K562 (cell line): ENCODE data around the gene SLC34A3. TPM values are rescaled to one million over a fixed set of nuclear protein-coding genes. Genes with fewer than 3 reads are reported as not detected.

Experiments used
- ATF1 ChIP-seq, 2 experiments: fragments of 450-650 bp in 1 of 2; IDR thresholded peaks; 2 replicates each; pipeline ENCODE4 v1.6.1; 2016; ENCODE audit warnings: missing compliant biosample characterization in 1 of 2, missing genetic modification characterization in 1 of 2
- ERF ChIP-seq: fragments of 450-650 bp; formaldehyde crosslinking; IDR thresholded peaks from 2 replicates; pipeline ENCODE4 v1.4.0; 2020; ENCODE audit warnings: mild to moderate bottlenecking, mixed read lengths
- ETV5 ChIP-seq: sonication (generic); formaldehyde crosslinking; IDR thresholded peaks from 2 replicates; pipeline ENCODE4 v1.4.0; 2020; ENCODE audit warnings: low read depth, mild to moderate bottlenecking, missing genetic modification reagents
- HDAC1 ChIP-seq, 2 experiments: fragments of 450-650 bp; IDR thresholded peaks; 2 replicates each; pipeline ENCODE4 v1.6.1; 2016 to 2017; ENCODE audit warnings: inconsistent platforms in 1 of 2, mild to moderate bottlenecking in 1 of 2, moderate library complexity in 1 of 2
- HOXB6 ChIP-seq: fragments of 250-450 bp; sonication (Bioruptor Pico); IDR thresholded peaks from 2 replicates; pipeline ENCODE4 v1.5.1; 2022; ENCODE audit warnings: mild to moderate bottlenecking, borderline replicate concordance
- ILK ChIP-seq: fragments of 450-650 bp; IDR thresholded peaks from 2 replicates; pipeline ENCODE4 v1.6.1; 2016; ENCODE audit warnings: missing genetic modification characterization, low read depth, mild to moderate bottlenecking, missing compliant biosample characterization, moderate library complexity, borderline replicate concordance
- KDM4B ChIP-seq, 2 experiments: fragments of 450-650 bp in 1 of 2; sonication (generic) in 1 of 2; IDR thresholded peaks; 2 replicates each; pipeline ENCODE4 v1.6.1; 2016 to 2017; ENCODE audit warnings: borderline replicate concordance in 2 of 2, antibody characterized with exemption in 1 of 2, low read depth in 1 of 2, mild to moderate bottlenecking in 1 of 2
- MBD1 ChIP-seq: fragments of 250-450 bp; sonication (Bioruptor Pico); IDR thresholded peaks from 2 replicates; pipeline ENCODE4 v1.8.0; 2022; ENCODE audit warnings: inconsistent platforms
- MGA ChIP-seq: fragments of 450-650 bp; IDR thresholded peaks from 2 replicates; pipeline ENCODE4 v1.6.1; 2016; ENCODE audit warnings: mild to moderate bottlenecking, moderate library complexity
- NCOA1 ChIP-seq: fragments of 450-650 bp; IDR thresholded peaks from 2 replicates; pipeline ENCODE4 v1.6.1; 2016; ENCODE audit warnings: low read depth
- PHTF2 ChIP-seq: fragments of 250-450 bp; sonication (Bioruptor Pico); IDR thresholded peaks from 2 replicates; pipeline ENCODE4 v1.5.0; 2021; ENCODE audit warnings: mild to moderate bottlenecking
- TSC22D4 ChIP-seq: fragments of 450-650 bp; IDR thresholded peaks from 2 replicates; pipeline ENCODE4 v1.6.1; 2016; ENCODE audit warnings: missing genetic modification characterization, missing biosample characterization, control low read depth
- ZNF146 ChIP-seq: IDR thresholded peaks from one replicate; pipeline ENCODE4 v1.6.1; 2018; ENCODE audit warnings: missing compliant biosample characterization; ENCODE audit not compliant: unreplicated experiment
- ZNF507 ChIP-seq: conservative IDR thresholded peaks from 2 replicates; pipeline ENCODE4 v1.6.1; 2017; ENCODE audit warnings: missing genetic modification characterization, missing compliant biosample characterization
- polyA plus RNA-seq, 8 experiments: library from polyadenylated mRNA; depleted of rRNA in 4 of 8; stranded (reverse) in 5 of 8; unstranded in 3 of 8; fragments of >200 nt; fragmentation: Nextera tagmentation in 2 of 8; fragmentation: Illumina TruSeq in 1 of 8; extraction: Ambion mirVana in 2 of 8; extraction: Trizol in 1 of 8; gene quantifications; 2 replicates each; pipeline versions ENCODE4 v1.2.1 to v1.2.3, GENCODE V29; 2011 to 2014; ENCODE audit warnings: inconsistent platforms in 1 of 8, missing spikeins in 1 of 8
- total RNA-seq, 7 experiments: library from RNA; depleted of rRNA in 6 of 7; stranded (reverse); fragments of >200 nt in 6 of 7; fragmentation: Illumina TruSeq in 2 of 7; extraction: Trizol in 2 of 7; gene quantifications; 2 replicates each; pipeline versions ENCODE4 v1.2.1 to v1.2.3, GENCODE V29; 2011 to 2021; ENCODE audit warnings: low replicate concordance in 1 of 7

SLC34A3 gene
- total and polyA plus RNA-seq, 9 of the 15 experiments (the other 6 are each of a cell fraction or from before 2014, with no cell fraction given): not detected

- no peak for TF ChIP-seq MBD1 (CRISPR knock-in tag)
- TF ChIP-seq ETV5 (CRISPR knock-in tag): peak; percentile 57; the same call in 1 of the 2 replicates
- TF ChIP-seq TSC22D4 (tag): no peak
- no peak for TF ChIP-seq ILK (tag)
- peak; percentile 19; the same call in 1 of the 2 replicates for TF ChIP-seq NCOA1
- TF ChIP-seq HDAC1 (IDR thresholded peaks at IDR 0.05): peak in 1 of 2 experiments; percentile 67; a peak in 2 of 4 replicates
- no peak for TF ChIP-seq ERF (CRISPR knock-in tag)
- no peak for TF ChIP-seq HOXB6 (CRISPR knock-in tag)
- peak; percentile 44 for TF ChIP-seq MGA
- no peak for TF ChIP-seq KDM4B (IDR thresholded peaks at IDR 0.05; ENCODE audit: borderline replicate concordance in 2 of 2, low read depth in 1 of 2)
- no peak for TF ChIP-seq ZNF146 (CRISPR knock-in tag)
- no peak for TF ChIP-seq PHTF2 (CRISPR knock-in tag)
- no peak for TF ChIP-seq ATF1 (CRISPR knock-in tag; IDR thresholded peaks at IDR 0.05)
- no peak for TF ChIP-seq ATF1 (tag; IDR thresholded peaks at IDR 0.05)
- no peak for TF ChIP-seq ZNF507 (tag)
These were observed 13.2 kb upstream of the SLC34A3 start (continued) for GRCh38 chr9:137217276-137218211.
